ENCODE data around the gene JAKMIP2. TPM values are rescaled to one million over a fixed set of nuclear protein-coding genes. Genes with fewer than 3 reads are reported as not detected.

Gene JAKMIP2
- total RNA-seq, 1 experiment from 2014 or later, result not detected

DNA sequence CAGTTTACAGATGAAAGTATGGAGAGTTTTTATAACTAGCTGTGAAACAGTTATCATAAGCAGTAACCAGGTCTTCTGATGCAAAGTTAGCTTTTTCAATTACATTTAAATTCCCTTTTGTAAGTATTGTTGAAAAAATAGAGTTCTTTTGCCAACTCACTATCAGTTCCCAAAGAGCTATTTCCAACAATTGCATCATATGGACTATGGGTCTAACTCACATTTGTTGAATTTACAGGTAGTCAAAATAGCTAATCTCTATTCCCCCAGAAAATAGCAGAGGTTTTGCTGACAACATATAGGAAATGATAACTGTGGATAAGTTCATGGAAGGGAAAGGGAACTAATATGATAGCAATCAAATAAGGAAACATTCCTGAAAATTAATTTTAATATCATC is 47.5 kb upstream of the JAKMIP2 start:
- no peaks in the 10 kb centered on the region for H3K36me3 ChIP-seq (ENCODE audit: control insufficient read depth in 1 of 2, insufficient read depth in 2 of 2, low read length in 2 of 2)
- no peak for ATAC-seq
- POLR2A ChIA-PET, result no interaction called here
- no peak overlapping the region for H3K27ac ChIP-seq (ENCODE audit: low read depth, low read length)
- H3K9ac ChIP-seq (ENCODE audit: low read length), result no peak overlapping the region
- H3K27me3 ChIP-seq (ENCODE audit: insufficient read depth, low read length), result peaks cover 43% of the 10 kb centered on the region
- H4K20me1 ChIP-seq (ENCODE audit: insufficient read depth), result no peaks in the 10 kb centered on the region
- CTCF ChIA-PET, result interaction anchor here (0.9 kb wide), 1 partner anchor 196 kb away, joined by 3 read pairs; no protein-coding TSS in a partner anchor
- intact Hi-C loops (cut with micrococcal nuclease), result no loop called here
- H3K9me3 ChIP-seq (ENCODE audit: control insufficient read depth in 1 of 2, insufficient read depth in 1 of 2, low read depth in 1 of 2, low read length in 2 of 2), result no peaks in the 10 kb centered on the region
- TF ChIP-seq ELF1 (IDR thresholded peaks at IDR 0.05; ENCODE audit: borderline replicate concordance, low read depth) (no peak), SRF (IDR thresholded peaks at IDR 0.05; ENCODE audit: low read depth) (no peak), TCF7L2 (IDR thresholded peaks at IDR 0.05; ENCODE audit: borderline replicate concordance, extremely low read depth, insufficient read depth, insufficient read length) (no peak), JUND (IDR thresholded peaks at IDR 0.05) (no peak), CBX3 (IDR thresholded peaks at IDR 0.05; ENCODE audit: low read depth) (no peak), ZNF274 (IDR thresholded peaks at IDR 0.05; ENCODE audit: low read depth, low read length) (no peak), RAD21 (IDR thresholded peaks at IDR 0.05; ENCODE audit: low read depth) (no peak), POLR2AphosphoS5 (IDR thresholded peaks at IDR 0.05; ENCODE audit: low read depth, low read length) (no peak), FOSL1 (IDR thresholded peaks at IDR 0.05; ENCODE audit: low read depth) (no peak), SIN3A (IDR thresholded peaks at IDR 0.05; ENCODE audit: low read depth) (no peak), POLR2A (IDR thresholded peaks at IDR 0.05; ENCODE audit: borderline replicate concordance, extremely low read depth, insufficient read depth, insufficient read length) (no peak), YY1 (IDR thresholded peaks at IDR 0.05; ENCODE audit: extremely low read depth, insufficient replicate concordance, low read depth, low read length) (no peak), EZH2phosphoT487 (IDR thresholded peaks at IDR 0.05; ENCODE audit: borderline replicate concordance) (no peak)
- TF ChIP-seq, protein P1, sequence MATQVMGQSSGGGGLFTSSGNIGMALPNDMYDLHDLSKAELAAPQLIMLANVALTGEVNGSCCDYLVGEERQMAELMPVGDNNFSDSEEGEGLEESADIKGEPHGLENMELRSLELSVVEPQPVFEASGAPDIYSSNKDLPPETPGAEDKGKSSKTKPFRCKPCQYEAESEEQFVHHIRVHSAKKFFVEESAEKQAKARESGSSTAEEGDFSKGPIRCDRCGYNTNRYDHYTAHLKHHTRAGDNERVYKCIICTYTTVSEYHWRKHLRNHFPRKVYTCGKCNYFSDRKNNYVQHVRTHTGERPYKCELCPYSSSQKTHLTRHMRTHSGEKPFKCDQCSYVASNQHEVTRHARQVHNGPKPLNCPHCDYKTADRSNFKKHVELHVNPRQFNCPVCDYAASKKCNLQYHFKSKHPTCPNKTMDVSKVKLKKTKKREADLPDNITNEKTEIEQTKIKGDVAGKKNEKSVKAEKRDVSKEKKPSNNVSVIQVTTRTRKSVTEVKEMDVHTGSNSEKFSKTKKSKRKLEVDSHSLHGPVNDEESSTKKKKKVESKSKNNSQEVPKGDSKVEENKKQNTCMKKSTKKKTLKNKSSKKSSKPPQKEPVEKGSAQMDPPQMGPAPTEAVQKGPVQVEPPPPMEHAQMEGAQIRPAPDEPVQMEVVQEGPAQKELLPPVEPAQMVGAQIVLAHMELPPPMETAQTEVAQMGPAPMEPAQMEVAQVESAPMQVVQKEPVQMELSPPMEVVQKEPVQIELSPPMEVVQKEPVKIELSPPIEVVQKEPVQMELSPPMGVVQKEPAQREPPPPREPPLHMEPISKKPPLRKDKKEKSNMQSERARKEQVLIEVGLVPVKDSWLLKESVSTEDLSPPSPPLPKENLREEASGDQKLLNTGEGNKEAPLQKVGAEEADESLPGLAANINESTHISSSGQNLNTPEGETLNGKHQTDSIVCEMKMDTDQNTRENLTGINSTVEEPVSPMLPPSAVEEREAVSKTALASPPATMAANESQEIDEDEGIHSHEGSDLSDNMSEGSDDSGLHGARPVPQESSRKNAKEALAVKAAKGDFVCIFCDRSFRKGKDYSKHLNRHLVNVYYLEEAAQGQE (IDR thresholded peaks at IDR 0.05; ENCODE audit: low read depth), result no peak
- TF ChIP-seq, protein P2, sequence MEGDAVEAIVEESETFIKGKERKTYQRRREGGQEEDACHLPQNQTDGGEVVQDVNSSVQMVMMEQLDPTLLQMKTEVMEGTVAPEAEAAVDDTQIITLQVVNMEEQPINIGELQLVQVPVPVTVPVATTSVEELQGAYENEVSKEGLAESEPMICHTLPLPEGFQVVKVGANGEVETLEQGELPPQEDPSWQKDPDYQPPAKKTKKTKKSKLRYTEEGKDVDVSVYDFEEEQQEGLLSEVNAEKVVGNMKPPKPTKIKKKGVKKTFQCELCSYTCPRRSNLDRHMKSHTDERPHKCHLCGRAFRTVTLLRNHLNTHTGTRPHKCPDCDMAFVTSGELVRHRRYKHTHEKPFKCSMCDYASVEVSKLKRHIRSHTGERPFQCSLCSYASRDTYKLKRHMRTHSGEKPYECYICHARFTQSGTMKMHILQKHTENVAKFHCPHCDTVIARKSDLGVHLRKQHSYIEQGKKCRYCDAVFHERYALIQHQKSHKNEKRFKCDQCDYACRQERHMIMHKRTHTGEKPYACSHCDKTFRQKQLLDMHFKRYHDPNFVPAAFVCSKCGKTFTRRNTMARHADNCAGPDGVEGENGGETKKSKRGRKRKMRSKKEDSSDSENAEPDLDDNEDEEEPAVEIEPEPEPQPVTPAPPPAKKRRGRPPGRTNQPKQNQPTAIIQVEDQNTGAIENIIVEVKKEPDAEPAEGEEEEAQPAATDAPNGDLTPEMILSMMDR (IDR thresholded peaks at IDR 0.05 in 2 of 3, conservative IDR thresholded peaks at IDR 0.05 in 1 of 3; ENCODE audit: borderline replicate concordance in 1 of 3, insufficient read depth in 1 of 3, low read depth in 2 of 3, low read length in 2 of 3), result no peak
- TF ChIP-seq, protein P3, sequence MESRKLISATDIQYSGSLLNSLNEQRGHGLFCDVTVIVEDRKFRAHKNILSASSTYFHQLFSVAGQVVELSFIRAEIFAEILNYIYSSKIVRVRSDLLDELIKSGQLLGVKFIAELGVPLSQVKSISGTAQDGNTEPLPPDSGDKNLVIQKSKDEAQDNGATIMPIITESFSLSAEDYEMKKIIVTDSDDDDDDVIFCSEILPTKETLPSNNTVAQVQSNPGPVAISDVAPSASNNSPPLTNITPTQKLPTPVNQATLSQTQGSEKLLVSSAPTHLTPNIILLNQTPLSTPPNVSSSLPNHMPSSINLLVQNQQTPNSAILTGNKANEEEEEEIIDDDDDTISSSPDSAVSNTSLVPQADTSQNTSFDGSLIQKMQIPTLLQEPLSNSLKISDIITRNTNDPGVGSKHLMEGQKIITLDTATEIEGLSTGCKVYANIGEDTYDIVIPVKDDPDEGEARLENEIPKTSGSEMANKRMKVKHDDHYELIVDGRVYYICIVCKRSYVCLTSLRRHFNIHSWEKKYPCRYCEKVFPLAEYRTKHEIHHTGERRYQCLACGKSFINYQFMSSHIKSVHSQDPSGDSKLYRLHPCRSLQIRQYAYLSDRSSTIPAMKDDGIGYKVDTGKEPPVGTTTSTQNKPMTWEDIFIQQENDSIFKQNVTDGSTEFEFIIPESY (IDR thresholded peaks at IDR 0.05; ENCODE audit: extremely low read depth, insufficient replicate concordance, low read length), result no peak
- no peaks in the 10 kb centered on the region for H3K79me2 ChIP-seq (ENCODE audit: insufficient read depth, low read length)
- DNase-seq (ENCODE audit: low read depth, low spot score), result no peak
- no peaks in the 10 kb centered on the region for H3K9me2 ChIP-seq (ENCODE audit: insufficient read depth)
- H3K4me3 ChIP-seq (replicated peaks in 1 of 2; ENCODE audit: low read depth in 1 of 2, low read length in 2 of 2), result no peak overlapping the region
- H2AFZ ChIP-seq (ENCODE audit: low read depth, low read length, poor library complexity, severe bottlenecking), result no peak overlapping the region
- RAD21 ChIA-PET (ENCODE audit: low non-redundant PET in 1 of 2, low total read pairs in 2 of 2, uncharacterized antibody in 2 of 2, unreplicated experiment in 2 of 2), result no interaction called here
- H3K4me1 ChIP-seq (ENCODE audit: control insufficient read depth in 1 of 2, insufficient read depth in 2 of 2, low read length in 2 of 2), result no peaks in the 10 kb centered on the region
- BruUV-seq (replicated peaks), result no TSS peak
- no peak overlapping the region for H3K4me2 ChIP-seq (ENCODE audit: low read length)

Measured in HCT116 (cell line).